Karpas-422 (cell line): Measurements from ENCODE around the gene RNF150. TPM values are rescaled to one million over a fixed set of nuclear protein-coding genes. Genes with fewer than 3 reads are reported as not detected.

ENCODE experiments used
- DNase-seq: peaks from one replicate; pipeline ENCODE4 v3.0.0-alpha.2; 2015
- H2AFZ ChIP-seq: fragments of 200-600 bp; sonication (generic); 2 replicates; pipeline ENCODE4 v1.6.1; 2014; ENCODE audit warnings: antibody characterized with exemption, low read length, mixed read lengths
- H3K27ac ChIP-seq: fragments of 200-600 bp; sonication (generic); 2 replicates; pipeline ENCODE4 v1.5.1; 2014; ENCODE audit warnings: mild to moderate bottlenecking, low read length, moderate library complexity
- H3K27me3 ChIP-seq: fragments of 200-600 bp; sonication (generic); 2 replicates; pipeline ENCODE4 v1.6.1; 2014; ENCODE audit warnings: low read length, mixed read lengths
- H3K36me3 ChIP-seq: fragments of 200-600 bp; sonication (generic); 2 replicates; pipeline ENCODE4 v1.6.1; 2014; ENCODE audit warnings: low read length, mixed read lengths; ENCODE audit not compliant: insufficient read depth
- H3K4me1 ChIP-seq: fragments of 200-600 bp; sonication (generic); 2 replicates; pipeline ENCODE4 v1.6.1; 2014; ENCODE audit warnings: mild to moderate bottlenecking, low read length, mixed read lengths
- H3K4me2 ChIP-seq: fragments of 200-600 bp; sonication (generic); 2 replicates; pipeline ENCODE4 v1.6.1; 2014; ENCODE audit warnings: low read length, low read depth, mild to moderate bottlenecking; ENCODE audit not compliant: poor library complexity, severe bottlenecking
- H3K4me3 ChIP-seq: fragments of 200-600 bp; sonication (generic); 2 replicates; pipeline ENCODE4 v1.5.1; 2014; ENCODE audit warnings: mild to moderate bottlenecking, antibody characterized with exemption, low read length, mixed read lengths
- H3K79me2 ChIP-seq: fragments of 200-600 bp; sonication (generic); 2 replicates; pipeline ENCODE4 v1.6.1; 2014; ENCODE audit warnings: mild to moderate bottlenecking, low read length, mixed read lengths
- H3K9ac ChIP-seq: fragments of 200-600 bp; sonication (generic); 2 replicates; pipeline ENCODE4 v1.6.0; 2014; ENCODE audit warnings: low read length
- H3K9me2 ChIP-seq: fragments of 200-600 bp; sonication (generic), shearing (Covaris generic); replicated peaks from 2 replicates; pipeline ENCODE4 v1.6.0; 2014; ENCODE audit warnings: mild to moderate bottlenecking, low read length, moderate library complexity; ENCODE audit not compliant: insufficient read depth
- H3K9me3 ChIP-seq: fragments of 300-700, 200-600 bp; sonication (generic); 2 replicates; pipeline ENCODE4 v1.6.1; 2014; ENCODE audit warnings: low read length, mixed read lengths
- H4K20me1 ChIP-seq: fragments of 200-600 bp; sonication (generic); 2 replicates; pipeline ENCODE4 v1.6.1; 2014; ENCODE audit warnings: mild to moderate bottlenecking, antibody characterized with exemption, low read length, low read depth; ENCODE audit not compliant: insufficient read depth
- total RNA-seq: library from RNA; depleted of rRNA; stranded (reverse); fragments of >200 nt; shearing (Covaris generic); gene quantifications from 2 replicates; pipeline ENCODE4 v1.2.3, GENCODE V29; 2014; ENCODE audit warnings: low replicate concordance

Gene RNF150
- total RNA-seq, 1 experiment from 2014 or later, result not detected

DNA sequence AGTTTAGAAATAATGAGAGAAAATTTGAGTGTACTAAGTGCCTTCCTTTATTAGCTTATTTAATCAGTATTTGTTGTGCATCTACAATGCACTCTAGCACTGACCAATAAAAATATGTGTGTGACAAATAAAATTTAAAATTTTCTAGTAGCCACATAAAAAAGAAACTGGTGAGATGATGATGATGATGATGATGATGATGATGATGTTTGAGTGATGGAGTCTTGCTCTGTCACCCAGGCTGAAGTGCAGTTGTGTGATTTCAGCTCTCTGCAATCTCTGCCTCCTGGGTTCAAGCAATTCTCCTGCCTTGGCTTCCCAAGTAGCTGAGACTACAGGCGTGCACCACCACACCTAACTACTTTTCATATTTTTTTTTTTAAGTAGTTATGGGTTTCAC is 110.2 kb downstream of the RNF150 start:
- no peak for DNase-seq
- Histone ChIP-seq H4K20me1 (no peaks in the 10 kb centered on the region), H3K9ac (no peak overlapping the region), H3K4me1 (peaks cover 8% of the 10 kb centered on the region), H3K9me3 (no peaks in the 10 kb centered on the region), H2AFZ (no peak overlapping the region), H3K79me2 (no peaks in the 10 kb centered on the region), H3K4me3 (no peak overlapping the region), H3K27me3 (no peaks in the 10 kb centered on the region), H3K9me2 (no peaks in the 10 kb centered on the region), H3K4me2 (no peak overlapping the region), H3K27ac (no peak overlapping the region), H3K36me3 (no peaks in the 10 kb centered on the region)

GRCh38 chr4:141022111-141022695 is 111.1 kb downstream of the RNF150 start:
- Histone ChIP-seq H3K79me2 (no peaks in the 10 kb centered on the region), H3K27ac (no peak overlapping the region), H3K4me1 (peaks cover 8% of the 10 kb centered on the region), H2AFZ (no peak overlapping the region), H3K9ac (no peak overlapping the region), H3K9me2 (no peaks in the 10 kb centered on the region), H3K4me2 (no peak overlapping the region), H4K20me1 (no peaks in the 10 kb centered on the region), H3K27me3 (no peaks in the 10 kb centered on the region), H3K9me3 (no peaks in the 10 kb centered on the region), H3K4me3 (no peak overlapping the region), H3K36me3 (no peaks in the 10 kb centered on the region)
- no peak for DNase-seq

DNA sequence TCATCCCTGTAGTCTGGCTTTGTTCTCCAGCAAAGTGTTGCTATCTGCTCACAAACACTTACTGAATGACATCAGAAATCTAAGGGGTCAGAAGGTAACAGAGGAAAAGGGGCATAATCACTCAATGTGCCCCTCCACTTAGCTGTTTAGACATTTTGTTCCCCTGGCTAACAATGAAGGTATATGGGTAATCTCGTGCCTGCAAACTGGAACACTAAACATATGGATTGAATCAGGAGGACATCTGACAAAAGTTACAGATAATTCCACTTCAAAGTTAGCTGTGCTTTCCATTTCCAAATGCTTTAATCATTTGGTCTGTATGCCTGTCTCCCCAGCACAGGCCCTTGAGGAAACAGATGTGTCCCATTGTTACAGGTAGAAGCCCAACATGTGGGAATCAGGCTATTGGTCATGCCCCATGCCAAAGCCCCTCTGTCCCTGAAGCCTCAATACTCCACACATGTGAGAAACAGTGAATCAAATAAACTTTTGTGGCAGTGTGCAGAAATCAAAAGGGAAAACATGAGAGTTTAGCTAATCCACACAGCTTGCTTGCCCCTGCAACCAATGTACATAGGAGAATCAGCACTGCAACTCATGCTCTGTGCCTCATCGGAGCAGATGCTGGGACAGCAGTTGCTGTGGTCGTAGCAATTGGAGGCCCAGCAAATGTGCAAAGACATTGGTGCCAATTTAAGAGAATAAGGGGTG is 111.7 kb downstream of the RNF150 start:
- Histone ChIP-seq H2AFZ (no peak overlapping the region), H3K27ac (no peak overlapping the region), H4K20me1 (no peaks in the 10 kb centered on the region), H3K4me2 (no peak overlapping the region), H3K9ac (no peak overlapping the region), H3K9me2 (no peaks in the 10 kb centered on the region), H3K27me3 (no peaks in the 10 kb centered on the region), H3K4me1 (peaks cover 8% of the 10 kb centered on the region), H3K9me3 (no peaks in the 10 kb centered on the region), H3K79me2 (no peaks in the 10 kb centered on the region), H3K4me3 (no peak overlapping the region), H3K36me3 (no peaks in the 10 kb centered on the region)
- no peak for DNase-seq

- Histone ChIP-seq H4K20me1 (no peaks in the 10 kb centered on the region), H3K36me3 (no peaks in the 10 kb centered on the region), H3K27ac (no peak overlapping the region), H3K9me2 (no peaks in the 10 kb centered on the region), H3K4me2 (no peak overlapping the region), H3K4me1 (peaks cover 8% of the 10 kb centered on the region), H3K9me3 (no peaks in the 10 kb centered on the region), H3K4me3 (no peak overlapping the region), H3K27me3 (no peaks in the 10 kb centered on the region), H3K79me2 (no peaks in the 10 kb centered on the region), H2AFZ (no peak overlapping the region), H3K9ac (no peak overlapping the region)
- DNase-seq, result no peak
These were observed 112.4 kb downstream of the RNF150 start for GRCh38 chr4:141020801-141021261.

DNA sequence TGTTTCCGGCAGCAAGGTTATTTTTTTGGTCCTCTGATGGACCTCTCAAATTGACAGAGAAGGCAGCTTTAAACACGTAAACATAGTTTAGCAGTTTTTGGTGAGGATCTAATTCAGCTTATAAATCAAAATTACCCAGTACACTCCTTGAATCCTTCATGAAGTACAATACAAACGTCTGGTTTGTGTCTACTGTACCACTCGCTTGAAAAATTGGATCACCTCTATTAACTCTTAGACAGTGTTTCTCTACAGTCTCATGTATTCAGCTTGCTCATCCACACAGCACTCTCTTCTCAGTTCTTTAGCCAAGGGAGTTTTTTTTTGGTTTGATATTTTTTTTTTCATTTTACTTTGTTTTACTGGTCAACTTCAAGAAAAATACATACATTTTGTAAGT is 113.5 kb downstream of the RNF150 start:
- Histone ChIP-seq H4K20me1 (no peaks in the 10 kb centered on the region), H3K79me2 (no peaks in the 10 kb centered on the region), H3K4me1 (peaks cover 8% of the 10 kb centered on the region), H3K4me3 (no peak overlapping the region), H3K9ac (no peak overlapping the region), H3K9me2 (no peaks in the 10 kb centered on the region), H3K27ac (no peak overlapping the region), H2AFZ (no peak overlapping the region), H3K9me3 (no peaks in the 10 kb centered on the region), H3K4me2 (no peak overlapping the region), H3K27me3 (no peaks in the 10 kb centered on the region), H3K36me3 (no peaks in the 10 kb centered on the region)
- DNase-seq, result no peak

- Histone ChIP-seq H3K4me3 (no peak overlapping the region), H3K9ac (no peak overlapping the region), H3K27me3 (no peaks in the 10 kb centered on the region), H3K79me2 (no peaks in the 10 kb centered on the region), H3K9me2 (no peaks in the 10 kb centered on the region), H3K4me1 (no peaks in the 10 kb centered on the region), H2AFZ (no peak overlapping the region), H3K36me3 (no peaks in the 10 kb centered on the region), H3K4me2 (no peak overlapping the region), H3K27ac (no peak overlapping the region), H4K20me1 (no peaks in the 10 kb centered on the region), H3K9me3 (no peaks in the 10 kb centered on the region)
- no peak for DNase-seq
These were observed 117.0 kb downstream of the RNF150 start for GRCh38 chr4:141016117-141016798.

- Histone ChIP-seq H3K9ac (no peak overlapping the region), H3K36me3 (no peaks in the 10 kb centered on the region), H3K27ac (no peak overlapping the region), H4K20me1 (no peaks in the 10 kb centered on the region), H3K27me3 (no peaks in the 10 kb centered on the region), H3K4me1 (no peaks in the 10 kb centered on the region), H3K4me2 (no peak overlapping the region), H2AFZ (no peak overlapping the region), H3K4me3 (no peak overlapping the region), H3K79me2 (no peaks in the 10 kb centered on the region), H3K9me3 (no peaks in the 10 kb centered on the region), H3K9me2 (no peaks in the 10 kb centered on the region)
- no peak for DNase-seq
These were observed 119.4 kb downstream of the RNF150 start for GRCh38 chr4:141013899-141014298.

DNA sequence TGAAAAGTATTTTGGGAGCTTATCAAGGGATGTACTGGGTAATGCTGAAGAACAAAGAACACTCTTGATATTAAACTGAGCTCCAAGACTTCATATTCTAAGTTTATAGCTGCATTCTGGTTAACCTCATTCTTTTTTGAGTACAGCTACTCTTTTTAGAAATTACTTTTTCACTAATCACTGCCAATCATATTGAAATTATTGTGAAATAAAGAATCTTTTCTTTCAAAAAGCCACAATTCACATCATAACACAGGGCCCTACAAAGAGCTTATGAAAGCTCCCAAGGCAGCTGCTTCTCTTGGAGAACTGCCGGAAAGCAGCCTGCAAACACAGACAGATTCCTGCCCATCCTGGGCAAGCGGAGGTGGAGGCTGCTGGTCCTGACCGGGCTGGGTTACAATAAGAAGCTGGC is 121.4 kb downstream of the RNF150 start:
- no peak for DNase-seq
- H3K79me2 ChIP-seq, result no peaks in the 10 kb centered on the region
- no peaks in the 10 kb centered on the region for H3K4me1 ChIP-seq
- no peak overlapping the region for H3K27ac ChIP-seq
- no peaks in the 10 kb centered on the region for H4K20me1 ChIP-seq
- H3K4me2 ChIP-seq, result no peak overlapping the region
- H3K9me2 ChIP-seq, result no peaks in the 10 kb centered on the region
- H2AFZ ChIP-seq, result no peak overlapping the region
- no peaks in the 10 kb centered on the region for H3K9me3 ChIP-seq
- no peak overlapping the region for H3K4me3 ChIP-seq
- H3K36me3 ChIP-seq, result no peaks in the 10 kb centered on the region
- no peak overlapping the region for H3K9ac ChIP-seq
- no peaks in the 10 kb centered on the region for H3K27me3 ChIP-seq
